ENCODE data around the gene KIAA1614.

Gene KIAA1614

GRCh38 chr1:180918519-180918918 lies 5.8 kb downstream of the KIAA1614 start:
- TF ChIP-seq, protein P1, sequence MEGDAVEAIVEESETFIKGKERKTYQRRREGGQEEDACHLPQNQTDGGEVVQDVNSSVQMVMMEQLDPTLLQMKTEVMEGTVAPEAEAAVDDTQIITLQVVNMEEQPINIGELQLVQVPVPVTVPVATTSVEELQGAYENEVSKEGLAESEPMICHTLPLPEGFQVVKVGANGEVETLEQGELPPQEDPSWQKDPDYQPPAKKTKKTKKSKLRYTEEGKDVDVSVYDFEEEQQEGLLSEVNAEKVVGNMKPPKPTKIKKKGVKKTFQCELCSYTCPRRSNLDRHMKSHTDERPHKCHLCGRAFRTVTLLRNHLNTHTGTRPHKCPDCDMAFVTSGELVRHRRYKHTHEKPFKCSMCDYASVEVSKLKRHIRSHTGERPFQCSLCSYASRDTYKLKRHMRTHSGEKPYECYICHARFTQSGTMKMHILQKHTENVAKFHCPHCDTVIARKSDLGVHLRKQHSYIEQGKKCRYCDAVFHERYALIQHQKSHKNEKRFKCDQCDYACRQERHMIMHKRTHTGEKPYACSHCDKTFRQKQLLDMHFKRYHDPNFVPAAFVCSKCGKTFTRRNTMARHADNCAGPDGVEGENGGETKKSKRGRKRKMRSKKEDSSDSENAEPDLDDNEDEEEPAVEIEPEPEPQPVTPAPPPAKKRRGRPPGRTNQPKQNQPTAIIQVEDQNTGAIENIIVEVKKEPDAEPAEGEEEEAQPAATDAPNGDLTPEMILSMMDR (conservative IDR thresholded peaks at IDR 0.05; ENCODE audit: low read depth, low read length): no peak
- no peak overlapping the region for H3K9ac ChIP-seq
- no peak overlapping the region for H3K27ac ChIP-seq

DNA sequence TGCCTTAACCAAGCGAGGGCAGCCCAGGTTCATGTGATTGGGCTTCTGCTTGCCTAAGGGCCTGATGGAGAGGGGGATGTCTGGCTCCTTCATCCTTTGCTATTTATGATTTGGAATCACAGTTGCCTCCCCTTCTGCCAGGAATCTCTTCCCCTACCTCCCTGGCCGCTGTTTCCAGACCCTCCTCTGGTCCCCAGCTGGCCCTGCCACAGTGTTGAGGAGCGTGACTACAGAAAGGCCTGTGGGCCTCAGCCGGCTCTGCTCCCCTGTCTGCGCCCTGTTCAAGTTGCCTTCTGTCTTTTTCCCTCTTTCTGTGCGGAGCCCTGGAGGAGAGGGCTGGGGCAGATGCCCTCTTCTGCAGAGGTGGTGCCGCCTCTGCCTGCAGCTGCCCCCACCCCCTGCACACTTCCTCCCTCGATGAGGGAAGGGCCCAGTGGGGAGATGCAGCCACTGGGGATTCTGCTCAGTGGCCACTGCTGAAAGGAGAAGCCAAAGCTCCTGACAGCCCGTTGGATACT lies 6.5 kb downstream of the KIAA1614 start:
- H3K4me2 ChIP-seq: no peak overlapping the region
- H3K4me1 ChIP-seq (ENCODE audit: low read depth, poor library complexity, severe bottlenecking): no peaks in the 10 kb centered on the region
- no peak overlapping the region for H3K4me3 ChIP-seq (IDR thresholded peaks at IDR 0.05; ENCODE audit: insufficient read depth, low read depth, low read length)
- H3K27ac ChIP-seq: no peak overlapping the region
- no peaks in the 10 kb centered on the region for H3K36me3 ChIP-seq (ENCODE audit: insufficient read depth)
- no peaks in the 10 kb centered on the region for H3K79me2 ChIP-seq (ENCODE audit: insufficient read depth, low read depth)
- no peak overlapping the region for H3K9ac ChIP-seq
- no peaks in the 10 kb centered on the region for H4K20me1 ChIP-seq (ENCODE audit: insufficient read depth)
- no peak overlapping the region for H2AFZ ChIP-seq (ENCODE audit: low read depth)
- H3K27me3 ChIP-seq (ENCODE audit: insufficient read depth, low read depth): no peaks in the 10 kb centered on the region
- TF ChIP-seq, protein P1 (conservative IDR thresholded peaks at IDR 0.05; ENCODE audit: low read depth, low read length): no peak

More at GRCh38 chr1:180918519-180918918, 5.8 kb downstream of the KIAA1614 start:
- Histone ChIP-seq H3K4me3 (IDR thresholded peaks at IDR 0.05; ENCODE audit: insufficient read depth, low read depth, low read length) (no peak overlapping the region), H2AFZ (ENCODE audit: low read depth) (no peak overlapping the region), H3K4me2 (no peak overlapping the region), H3K4me1 (ENCODE audit: low read depth, poor library complexity, severe bottlenecking) (no peaks in the 10 kb centered on the region), H4K20me1 (ENCODE audit: insufficient read depth) (no peaks in the 10 kb centered on the region), H3K36me3 (ENCODE audit: insufficient read depth) (no peaks in the 10 kb centered on the region), H3K27me3 (ENCODE audit: insufficient read depth, low read depth) (no peaks in the 10 kb centered on the region), H3K79me2 (ENCODE audit: insufficient read depth, low read depth) (no peaks in the 10 kb centered on the region)

- Histone ChIP-seq H4K20me1 (ENCODE audit: insufficient read depth) (no peaks in the 10 kb centered on the region), H3K27me3 (ENCODE audit: insufficient read depth, low read depth) (no peaks in the 10 kb centered on the region), H2AFZ (ENCODE audit: low read depth) (no peak overlapping the region), H3K27ac (no peak overlapping the region), H3K4me1 (ENCODE audit: low read depth, poor library complexity, severe bottlenecking) (no peaks in the 10 kb centered on the region), H3K4me2 (no peak overlapping the region), H3K9ac (no peak overlapping the region), H3K4me3 (IDR thresholded peaks at IDR 0.05; ENCODE audit: insufficient read depth, low read depth, low read length) (no peak overlapping the region), H3K79me2 (ENCODE audit: insufficient read depth, low read depth) (no peaks in the 10 kb centered on the region), H3K36me3 (ENCODE audit: insufficient read depth) (no peaks in the 10 kb centered on the region)
- TF ChIP-seq, protein P1 (conservative IDR thresholded peaks at IDR 0.05; ENCODE audit: low read depth, low read length): no peak
These were observed 7.5 kb downstream of the KIAA1614 start for GRCh38 chr1:180920193-180920592.

DNA sequence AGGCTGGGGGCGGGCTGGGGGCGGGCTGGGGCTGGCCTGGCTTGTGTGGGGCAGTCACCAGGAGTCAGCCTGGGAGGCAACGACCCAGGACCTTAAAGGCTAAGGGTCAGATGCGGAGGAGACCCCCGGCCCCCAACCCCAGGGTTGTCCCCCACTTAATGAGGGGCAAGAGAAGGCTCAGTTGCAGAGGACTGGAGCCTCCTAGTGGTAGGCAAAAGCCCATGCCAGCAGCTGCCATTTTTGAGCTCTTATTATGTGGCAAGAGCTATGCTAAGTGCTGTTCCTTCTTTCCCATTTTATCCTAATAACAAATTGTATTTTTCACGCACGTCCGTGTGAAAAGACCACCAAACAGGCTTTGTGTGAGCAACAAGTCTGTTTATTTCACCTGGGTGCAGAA lies 8.0 kb downstream of the KIAA1614 start:
- no peaks in the 10 kb centered on the region for H3K4me1 ChIP-seq (ENCODE audit: low read depth, poor library complexity, severe bottlenecking)
- H3K9ac ChIP-seq: no peak overlapping the region
- TF ChIP-seq, protein P1 (conservative IDR thresholded peaks at IDR 0.05; ENCODE audit: low read depth, low read length): no peak
- H3K4me2 ChIP-seq: no peak overlapping the region
- no peaks in the 10 kb centered on the region for H3K27me3 ChIP-seq (ENCODE audit: insufficient read depth, low read depth)
- no peaks in the 10 kb centered on the region for H3K36me3 ChIP-seq (ENCODE audit: insufficient read depth)
- H4K20me1 ChIP-seq (ENCODE audit: insufficient read depth): no peaks in the 10 kb centered on the region
- no peaks in the 10 kb centered on the region for H3K79me2 ChIP-seq (ENCODE audit: insufficient read depth, low read depth)
- no peak overlapping the region for H2AFZ ChIP-seq (ENCODE audit: low read depth)
- no peak overlapping the region for H3K27ac ChIP-seq
- no peak overlapping the region for H3K4me3 ChIP-seq (IDR thresholded peaks at IDR 0.05; ENCODE audit: insufficient read depth, low read depth, low read length)

Data from KMS-11 (cell line).